Upper lobe of right lung (tissue), 1 donor: ENCODE data around the gene RANBP9. TPM values are rescaled to one million over a fixed set of nuclear protein-coding genes. Genes with fewer than 3 reads are reported as not detected.

Experiments used
- ATAC-seq: fragments of 200-7000 bp; cut with Tn5 transposase; one replicate; pipeline ENCODE4 v1.9.1; 2020; ENCODE audit warnings: mild to moderate bottlenecking, moderate library complexity
- DNase-seq: peaks from one replicate; pipeline ENCODE4 v3.0.0-alpha.2; 2020
- H3K27ac ChIP-seq: fragments of 200-600 bp; one replicate; pipeline ENCODE4 v1.8.0; 2022
- H3K27me3 ChIP-seq: fragments of 200-600 bp; one replicate; pipeline ENCODE4 v1.8.0; 2022; ENCODE audit warnings: mild to moderate bottlenecking
- H3K36me3 ChIP-seq: fragments of 200-600 bp; one replicate; pipeline ENCODE4 v1.8.0; 2022
- H3K4me1 ChIP-seq: fragments of 200-600 bp; one replicate; pipeline ENCODE4 v1.8.0; 2022
- H3K4me3 ChIP-seq: fragments of 200-600 bp; one replicate; pipeline ENCODE4 v1.8.0; 2022; ENCODE audit warnings: mild to moderate bottlenecking
- H3K9me3 ChIP-seq: fragments of 200-600 bp; one replicate; pipeline ENCODE4 v1.8.0; 2022
- CTCF ChIP-seq: fragments of 200-600 bp; IDR thresholded peaks from one replicate; pipeline ENCODE4 v1.8.0; 2022; ENCODE audit warnings: antibody characterized with exemption
- intact Hi-C: fragments of 100-400 bp; cut with DNase I; formaldehyde crosslinking; loops from one replicate; pipeline ENCODE4 v1.11.0; 2022
- long read RNA-seq: library from polyadenylated mRNA; unstranded; transcript quantifications from one replicate; pipeline ENCODE4 v2.0.0, GENCODE V29; 2021
- total RNA-seq: library from RNA; stranded (reverse); fragmentation: NEBNext Ultra II Directional; extraction: Animal tissue kit (Norgen Biotek cat#: 25700); gene quantifications from one replicate; pipeline ENCODE4 v1.2.1, GENCODE V29; 2021
- donor health status: DM: no; HTN: yes; CAD: no; lungs with severe emphysema.

The RANBP9 gene
- total RNA-seq = 38.5 TPM
- long read RNA-seq, transcript RANBP9-201 (14 exons, 3,113 nt) = major isoform, 25 of 40 reads
- long read RNA-seq, partial matches to known transcripts = 8 of 40 reads
- long read RNA-seq, other reads (novel, unspliced or antisense) = 6 of 40 reads

- Histone ChIP-seq H3K9me3 (no peaks in the 10 kb centered on the region), H3K27me3 (no peaks in the 10 kb centered on the region), H3K27ac (peak within 1 kb of the TSS; percentile 94), H3K4me3 (peak within 1 kb of the TSS; percentile 67), H3K4me1 (peaks cover 23% of the 10 kb centered on the region), H3K36me3 (no peaks in the 10 kb centered on the region)
- TF ChIP-seq CTCF = no peak
- ATAC-seq (peak; percentile 93), DNase-seq (peak; percentile 95)
- intact Hi-C loops = no loop called here
Observed at GRCh38 chr6:13711733-13712598, at the start of gene RANBP9. TSS of gene RANBP9 (minus strand) at chr6:13711835. CDS start at chr6:13711505, 330 bp downstream.

- no peak for DNase-seq
- intact Hi-C loops = no loop called here
- Histone ChIP-seq H3K4me3 (no peak overlapping the region), H3K9me3 (no peaks in the 10 kb centered on the region), H3K27ac (peak overlapping the region; percentile 77), H3K36me3 (no peaks in the 10 kb centered on the region), H3K4me1 (peaks cover 41% of the 10 kb centered on the region), H3K27me3 (no peaks in the 10 kb centered on the region)
- ATAC-seq = peak; percentile 75
- no peak for TF ChIP-seq CTCF
Observed at GRCh38 chr6:13760307-13761304, 49.0 kb upstream of the RANBP9 start.

DNA sequence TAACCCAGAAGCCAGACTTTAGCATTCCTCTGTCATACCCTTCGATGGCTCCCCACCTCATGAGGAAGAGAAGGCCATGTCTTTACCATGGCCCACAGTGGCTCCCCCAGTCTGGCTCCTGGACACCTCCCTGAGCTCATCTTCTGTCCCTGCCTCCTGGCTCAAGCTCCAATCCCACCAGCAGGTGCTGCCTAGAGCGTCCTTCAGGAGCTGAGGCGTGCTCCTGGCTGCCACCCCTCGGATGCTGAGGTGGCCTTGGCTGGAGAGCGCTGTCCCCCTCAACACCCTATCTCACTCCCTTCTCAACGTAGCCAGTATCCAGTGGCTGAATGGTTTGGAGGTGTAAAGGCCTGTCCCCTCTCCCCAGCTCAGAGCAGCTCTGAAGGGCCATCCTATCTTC lies 47.4 kb upstream of the RANBP9 start:
- TF ChIP-seq CTCF = no peak
- no peaks in the 10 kb centered on the region for H3K9me3 ChIP-seq
- no peaks in the 10 kb centered on the region for H3K27me3 ChIP-seq
- no peaks in the 10 kb centered on the region for H3K36me3 ChIP-seq
- H3K27ac ChIP-seq = no peak overlapping the region
- no peak for ATAC-seq
- no peak overlapping the region for H3K4me3 ChIP-seq
- H3K4me1 ChIP-seq = peaks cover 41% of the 10 kb centered on the region
- DNase-seq = no peak
- intact Hi-C loops = no loop called here

GRCh38 chr6:13754644-13755043 lies 43.0 kb upstream of the RANBP9 start:
- H3K4me3 ChIP-seq = no peak overlapping the region
- no peak overlapping the region for H3K27ac ChIP-seq
- no peaks in the 10 kb centered on the region for H3K9me3 ChIP-seq
- ATAC-seq = no peak
- no peaks in the 10 kb centered on the region for H3K27me3 ChIP-seq
- TF ChIP-seq CTCF = no peak
- H3K4me1 ChIP-seq = no peaks in the 10 kb centered on the region
- H3K36me3 ChIP-seq = no peaks in the 10 kb centered on the region
- no peak for DNase-seq
- intact Hi-C loops = no loop called here

DNA sequence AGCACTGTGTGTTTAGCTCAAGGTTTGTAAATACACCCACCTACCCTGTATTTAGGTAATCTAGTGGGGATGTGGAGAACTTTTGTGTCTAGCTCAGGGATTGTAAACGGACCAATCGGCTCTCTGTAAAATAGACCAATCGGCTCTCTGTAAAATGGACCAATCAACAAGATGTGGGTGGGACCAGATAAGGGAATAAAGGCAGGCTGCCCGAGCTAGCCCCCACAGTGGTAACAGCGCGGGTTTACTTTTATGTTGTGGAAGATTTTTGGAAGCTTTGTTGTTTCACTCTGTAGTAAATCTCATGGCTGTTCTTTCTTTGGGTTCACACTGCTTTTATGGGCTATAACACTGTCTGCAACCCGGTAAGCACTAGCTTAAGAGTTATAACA lies 32.1 kb upstream of the RANBP9 start:
- Histone ChIP-seq H3K27me3 (no peaks in the 10 kb centered on the region), H3K27ac (no peak overlapping the region), H3K9me3 (no peaks in the 10 kb centered on the region), H3K36me3 (no peaks in the 10 kb centered on the region), H3K4me3 (no peak overlapping the region), H3K4me1 (no peaks in the 10 kb centered on the region)
- no peak for ATAC-seq
- TF ChIP-seq CTCF = no peak
- intact Hi-C loops = no loop called here
- no peak for DNase-seq
